ENCODE results near the gene CEP131. TPM values are rescaled to one million over a fixed set of nuclear protein-coding genes. Genes with fewer than 3 reads are reported as not detected.

CEP131 gene
- total RNA-seq, 1 experiment from 2014 or later: 7.0 TPM

GRCh38 chr17:81200201-81200600 is 22.6 kb downstream of the CEP131 start:
- DNase-seq (ENCODE audit: low read depth): no peak

- no peak for DNase-seq (ENCODE audit: low read depth)
These were observed 23.3 kb downstream of the CEP131 start for GRCh38 chr17:81199482-81199830.

- no peak for DNase-seq (ENCODE audit: low read depth)
These were observed 23.8 kb downstream of the CEP131 start for GRCh38 chr17:81198826-81199481.

GRCh38 chr17:81197831-81198490 is 24.8 kb downstream of the CEP131 start:
- no peak for DNase-seq (ENCODE audit: low read depth)

- DNase-seq (ENCODE audit: low read depth): no peak
These were observed 25.4 kb downstream of the CEP131 start for GRCh38 chr17:81197409-81197795.

GRCh38 chr17:81196505-81197408 is 26.0 kb downstream of the CEP131 start:
- DNase-seq (ENCODE audit: low read depth): no peak

- DNase-seq (ENCODE audit: low read depth): no peak
These were observed 26.7 kb downstream of the CEP131 start for GRCh38 chr17:81195941-81196495.

- no peak for DNase-seq (ENCODE audit: low read depth)
These were observed 27.5 kb downstream of the CEP131 start for GRCh38 chr17:81194941-81195901.

- no peak for DNase-seq (ENCODE audit: low read depth)
These were observed 28.5 kb downstream of the CEP131 start for GRCh38 chr17:81194225-81194760.

- DNase-seq (ENCODE audit: low read depth): no peak
These were observed 29.1 kb downstream of the CEP131 start for GRCh38 chr17:81193470-81194224.

GRCh38 chr17:81193051-81193410 is 29.7 kb downstream of the CEP131 start:
- DNase-seq (ENCODE audit: low read depth): no peak

- no peak for DNase-seq (ENCODE audit: low read depth)
These were observed 30.2 kb downstream of the CEP131 start for GRCh38 chr17:81192386-81193050.

- no peak for DNase-seq (ENCODE audit: low read depth)
These were observed 31.1 kb downstream of the CEP131 start for GRCh38 chr17:81191646-81192045.

- no peak for DNase-seq (ENCODE audit: low read depth)
These were observed 31.6 kb downstream of the CEP131 start for GRCh38 chr17:81191116-81191515.

- no peak for DNase-seq (ENCODE audit: low read depth)
These were observed 32.2 kb downstream of the CEP131 start for GRCh38 chr17:81190591-81190990.

- no peak for DNase-seq (ENCODE audit: low read depth)
These were observed 32.9 kb downstream of the CEP131 start for GRCh38 chr17:81189670-81190530.

- no peak for DNase-seq (ENCODE audit: low read depth)
These were observed 33.7 kb downstream of the CEP131 start for GRCh38 chr17:81189016-81189415.

GRCh38 chr17:81188491-81188840 is 34.3 kb downstream of the CEP131 start:
- no peak for DNase-seq (ENCODE audit: low read depth)
